ENCODE measurements around the gene PTPRH.

PTPRH gene

GRCh38 chr19:55253842-55254624 is 44.7 kb upstream of the PTPRH start:
- no peak for TF ChIP-seq ZFX (IDR thresholded peaks at IDR 0.05; ENCODE audit: borderline replicate concordance)
- TF ChIP-seq, protein P1, sequence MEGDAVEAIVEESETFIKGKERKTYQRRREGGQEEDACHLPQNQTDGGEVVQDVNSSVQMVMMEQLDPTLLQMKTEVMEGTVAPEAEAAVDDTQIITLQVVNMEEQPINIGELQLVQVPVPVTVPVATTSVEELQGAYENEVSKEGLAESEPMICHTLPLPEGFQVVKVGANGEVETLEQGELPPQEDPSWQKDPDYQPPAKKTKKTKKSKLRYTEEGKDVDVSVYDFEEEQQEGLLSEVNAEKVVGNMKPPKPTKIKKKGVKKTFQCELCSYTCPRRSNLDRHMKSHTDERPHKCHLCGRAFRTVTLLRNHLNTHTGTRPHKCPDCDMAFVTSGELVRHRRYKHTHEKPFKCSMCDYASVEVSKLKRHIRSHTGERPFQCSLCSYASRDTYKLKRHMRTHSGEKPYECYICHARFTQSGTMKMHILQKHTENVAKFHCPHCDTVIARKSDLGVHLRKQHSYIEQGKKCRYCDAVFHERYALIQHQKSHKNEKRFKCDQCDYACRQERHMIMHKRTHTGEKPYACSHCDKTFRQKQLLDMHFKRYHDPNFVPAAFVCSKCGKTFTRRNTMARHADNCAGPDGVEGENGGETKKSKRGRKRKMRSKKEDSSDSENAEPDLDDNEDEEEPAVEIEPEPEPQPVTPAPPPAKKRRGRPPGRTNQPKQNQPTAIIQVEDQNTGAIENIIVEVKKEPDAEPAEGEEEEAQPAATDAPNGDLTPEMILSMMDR (IDR thresholded peaks at IDR 0.05), result no peak

DNA sequence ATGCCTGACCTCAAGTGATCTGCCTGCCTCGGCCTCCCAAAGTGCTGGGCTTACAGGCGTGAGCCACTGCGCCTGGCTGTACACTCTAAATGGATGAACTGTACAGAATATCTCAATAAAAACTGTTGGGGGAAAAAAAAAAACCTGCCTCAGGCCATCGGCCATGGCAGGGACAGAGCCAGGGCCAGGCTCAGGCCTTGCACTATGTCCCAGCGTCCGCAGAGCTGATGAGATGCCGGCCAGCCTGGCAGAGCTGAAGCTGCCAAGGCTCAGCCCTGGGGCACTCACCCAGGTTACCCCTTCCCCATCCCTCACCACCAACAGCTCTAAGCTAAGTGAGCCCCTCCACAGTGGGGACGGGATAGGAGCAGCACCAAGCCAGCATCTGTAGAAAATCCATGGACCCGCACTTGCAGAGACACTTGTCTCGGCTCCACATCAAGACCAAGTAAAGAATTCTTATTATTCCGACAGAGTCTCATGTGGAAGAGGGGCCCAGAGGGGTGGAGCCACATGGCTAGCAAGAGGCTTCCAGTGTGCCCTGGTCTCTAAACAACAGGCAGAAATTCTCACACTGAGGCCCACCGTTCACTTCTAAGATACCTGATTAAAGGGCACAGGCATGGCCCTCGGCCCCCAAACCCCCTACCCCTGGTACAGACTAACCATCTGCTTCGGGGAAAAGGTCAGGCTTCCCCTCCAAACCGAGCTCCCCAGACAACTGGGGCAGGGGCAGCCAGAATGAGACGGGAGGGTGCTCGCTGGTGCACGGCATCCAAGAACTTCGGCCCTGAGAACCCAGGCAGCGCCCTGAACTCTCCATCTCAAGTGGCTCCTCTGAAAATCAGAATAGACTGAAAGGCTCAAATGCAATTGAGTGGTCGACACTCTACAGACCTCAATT is 43.7 kb upstream of the PTPRH start:
- no peak overlapping the region for H3K27ac ChIP-seq
- TF ChIP-seq, protein P1 (IDR thresholded peaks at IDR 0.05), result no peak
- TF ChIP-seq ZFX (IDR thresholded peaks at IDR 0.05; ENCODE audit: borderline replicate concordance), result no peak

More at GRCh38 chr19:55253842-55254624, 44.7 kb upstream of the PTPRH start:
- H3K27ac ChIP-seq, result no peak overlapping the region

DNA sequence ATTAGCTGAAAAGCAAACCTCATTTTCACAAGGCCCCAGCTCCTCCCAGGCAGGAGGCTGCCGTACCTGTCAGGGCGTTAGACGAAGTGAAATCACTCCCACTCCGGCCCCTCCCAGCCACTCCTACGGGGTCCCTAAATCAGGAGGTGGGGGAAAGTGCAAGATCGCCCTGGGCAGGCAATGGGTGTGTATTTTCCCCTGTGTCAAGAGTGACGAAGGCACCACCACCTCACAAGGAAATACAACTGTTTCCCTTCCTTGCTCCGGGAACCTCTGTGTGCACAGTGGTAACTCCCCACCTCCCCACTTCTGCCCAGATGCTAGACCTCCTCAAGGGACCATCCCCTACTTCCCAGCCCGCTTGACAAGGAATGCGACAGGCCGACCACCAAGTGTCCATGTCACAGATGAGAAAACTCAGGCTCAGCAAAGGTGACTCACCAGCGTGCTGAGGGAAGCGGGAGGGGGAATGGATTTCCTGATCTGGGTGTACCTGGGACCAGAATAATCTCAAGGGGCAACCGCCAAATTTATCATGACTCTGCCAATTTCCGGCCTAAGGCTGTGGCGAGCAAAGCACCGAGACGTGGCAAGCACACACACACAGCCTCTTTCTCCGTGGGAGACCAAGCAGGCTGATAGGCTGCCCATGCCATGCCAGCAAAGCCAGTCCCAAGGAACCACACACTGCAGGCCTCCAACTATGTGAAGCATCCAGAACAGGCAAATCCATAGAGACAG is 42.2 kb upstream of the PTPRH start:
- no peak for TF ChIP-seq ZFX (IDR thresholded peaks at IDR 0.05; ENCODE audit: borderline replicate concordance)
- TF ChIP-seq, protein P1 (IDR thresholded peaks at IDR 0.05), result no peak
- H3K27ac ChIP-seq, result no peak overlapping the region

DNA sequence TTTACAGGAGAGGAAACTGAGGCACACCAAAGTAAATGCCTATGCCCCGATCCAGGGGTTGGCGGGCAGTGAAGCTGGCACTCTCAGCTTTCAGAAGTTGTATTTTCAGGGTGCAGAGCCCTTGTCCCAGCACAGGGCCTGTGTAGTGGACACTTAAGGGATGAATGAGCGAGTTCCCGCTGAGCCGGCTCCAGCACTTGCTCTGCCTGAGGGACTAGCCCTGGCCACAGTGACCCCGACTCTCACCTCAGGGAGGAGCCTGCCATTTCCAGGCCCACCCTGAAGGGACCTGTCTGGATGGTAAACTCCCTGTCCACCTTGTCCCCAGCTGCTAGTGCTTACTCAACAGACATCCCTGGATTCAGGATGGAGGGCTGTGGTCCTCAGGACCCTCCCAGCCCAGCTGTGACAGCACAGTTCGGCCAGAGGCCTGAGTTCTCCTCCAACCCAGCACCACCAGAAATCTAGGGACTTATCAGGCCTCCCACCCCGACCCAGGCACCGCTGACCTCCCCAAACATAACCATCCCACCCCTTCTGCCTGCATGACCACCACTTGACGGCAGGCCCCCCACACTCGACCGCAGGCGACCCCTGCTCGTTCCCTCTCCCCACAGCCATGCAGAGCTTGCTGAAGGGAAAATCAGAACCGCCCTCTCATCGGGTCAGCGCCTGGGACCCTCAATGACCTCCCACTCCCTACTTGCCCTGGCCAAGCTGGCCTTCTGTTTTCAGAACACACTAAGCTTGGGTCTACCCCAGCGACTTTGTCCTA is 41.1 kb upstream of the PTPRH start:
- no peak overlapping the region for H3K27ac ChIP-seq
- no peak for TF ChIP-seq ZFX (IDR thresholded peaks at IDR 0.05; ENCODE audit: borderline replicate concordance)
- TF ChIP-seq, protein P1 (IDR thresholded peaks at IDR 0.05), result no peak

DNA sequence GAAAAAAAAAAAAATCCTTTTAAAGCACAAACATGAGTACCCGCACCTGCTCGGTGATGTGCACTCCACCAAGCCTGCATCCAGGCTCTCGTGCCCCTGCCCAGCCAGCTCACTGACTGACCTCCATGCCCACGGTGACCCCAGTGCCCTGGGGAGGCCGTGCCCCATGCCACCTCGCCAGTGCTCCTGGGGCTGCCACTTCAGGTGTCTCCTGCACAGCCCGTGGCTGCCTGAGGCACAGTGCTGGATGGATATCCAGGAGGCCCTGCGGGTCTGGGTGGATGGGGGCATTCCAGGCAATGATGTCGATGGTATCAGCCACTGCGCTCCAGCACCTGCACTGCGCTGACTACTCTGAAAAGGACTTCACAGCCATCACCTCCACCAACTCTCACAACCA is 40.5 kb upstream of the PTPRH start:
- no peak overlapping the region for H3K27ac ChIP-seq
- no peak for TF ChIP-seq ZFX (IDR thresholded peaks at IDR 0.05; ENCODE audit: borderline replicate concordance)
- TF ChIP-seq, protein P1 (IDR thresholded peaks at IDR 0.05), result no peak

GRCh38 chr19:55248704-55249103 is 39.4 kb upstream of the PTPRH start:
- no peak overlapping the region for H3K27ac ChIP-seq
- TF ChIP-seq, protein P1 (IDR thresholded peaks at IDR 0.05), result no peak
- TF ChIP-seq ZFX (IDR thresholded peaks at IDR 0.05; ENCODE audit: borderline replicate concordance), result no peak
